Cerebellar cortex (tissue), 1 donor: ENCODE results near the gene NAIF1.
"Not testable (repeated sequence)": the region's sequence is repeated elsewhere in the genome, so short reads cannot be mapped to it uniquely, and the experiment has no call there.

Experiments used
- DNase-seq: peaks from one replicate; pipeline ENCODE4 v3.0.0-alpha.2; 2015; ENCODE audit warnings: low spot score

Gene NAIF1

GRCh38 chr9:128057724-128058409, 9.3 kb downstream of the NAIF1 start:
- DNase-seq: no peak

- DNase-seq: no peak
These were observed 10.0 kb downstream of the NAIF1 start for GRCh38 chr9:128056887-128057723.

- no peak for DNase-seq
These were observed 11.0 kb downstream of the NAIF1 start for GRCh38 chr9:128056086-128056485.

- no peak for DNase-seq
These were observed 11.6 kb downstream of the NAIF1 start for GRCh38 chr9:128055344-128056040.

- no peak for DNase-seq
These were observed 13.0 kb downstream of the NAIF1 start for GRCh38 chr9:128054087-128054486.

GRCh38 chr9:128053560-128053959, 13.6 kb downstream of the NAIF1 start:
- DNase-seq: no peak

- DNase-seq: no peak
These were observed 15.0 kb downstream of the NAIF1 start for GRCh38 chr9:128051932-128052709.

GRCh38 chr9:128049843-128050242, 17.3 kb downstream of the NAIF1 start:
- no peak for DNase-seq

- DNase-seq: no peak
These were observed 18.5 kb downstream of the NAIF1 start for GRCh38 chr9:128048663-128049062.

- DNase-seq: no peak
These were observed 19.9 kb downstream of the NAIF1 start for GRCh38 chr9:128047231-128047630.

- DNase-seq: no peak
These were observed 21.3 kb downstream of the NAIF1 start for GRCh38 chr9:128045831-128046230.

- not testable (repeated sequence) for DNase-seq
These were observed 21.7 kb downstream of the NAIF1 start for GRCh38 chr9:128045409-128045808.

- DNase-seq: peak; percentile 22
These were observed 23.7 kb downstream of the NAIF1 start for GRCh38 chr9:128043467-128043868.

GRCh38 chr9:128042043-128042442, 25.1 kb downstream of the NAIF1 start:
- no peak for DNase-seq

GRCh38 chr9:128040783-128041182, 26.3 kb downstream of the NAIF1 start:
- DNase-seq: not testable (repeated sequence)

GRCh38 chr9:128036522-128036921, 30.6 kb downstream of the NAIF1 start:
- not testable (repeated sequence) for DNase-seq

- peak; percentile 90 for DNase-seq
These were observed 32.1 kb downstream of the NAIF1 start for GRCh38 chr9:128034821-128035652.

- DNase-seq: no peak
These were observed 33.5 kb downstream of the NAIF1 start for GRCh38 chr9:128033609-128034008.

GRCh38 chr9:128027705-128028104, 39.4 kb downstream of the NAIF1 start:
- DNase-seq: no peak

- DNase-seq: no peak
These were observed 40.2 kb downstream of the NAIF1 start for GRCh38 chr9:128026773-128027541.
